Fibroblast of the aortic adventitia (primary cell): ENCODE data around the gene ITGB2. TPM values are rescaled to one million over a fixed set of nuclear protein-coding genes. Genes with fewer than 3 reads are reported as not detected.

Source experiments
- DNase-seq: peaks from one replicate; pipeline ENCODE4 v3.0.0-alpha.2; 2010; ENCODE audit warnings: low read depth
- H3K4me3 ChIP-seq: 2 replicates; pipeline ENCODE4 v1.5.1; 2011; ENCODE audit warnings: low read depth, mild to moderate bottlenecking, control low read depth, low read length, moderate library complexity
- total RNA-seq: library from RNA; depleted of rRNA; stranded (reverse); fragments of >200 nt; gene quantifications from 2 replicates; pipeline ENCODE4 v1.2.3, GENCODE V29; 2012; ENCODE audit warnings: low replicate concordance
- TF ChIP-seq, protein P1 (sequence below): IDR thresholded peaks from 2 replicates; pipeline ENCODE4 v1.5.1; 2011; ENCODE audit warnings: mild to moderate bottlenecking, low read length, control low read depth, inconsistent platforms; ENCODE audit not compliant: insufficient read depth

The ITGB2 gene
- total RNA-seq, 1 donor = 0.09 TPM

DNA sequence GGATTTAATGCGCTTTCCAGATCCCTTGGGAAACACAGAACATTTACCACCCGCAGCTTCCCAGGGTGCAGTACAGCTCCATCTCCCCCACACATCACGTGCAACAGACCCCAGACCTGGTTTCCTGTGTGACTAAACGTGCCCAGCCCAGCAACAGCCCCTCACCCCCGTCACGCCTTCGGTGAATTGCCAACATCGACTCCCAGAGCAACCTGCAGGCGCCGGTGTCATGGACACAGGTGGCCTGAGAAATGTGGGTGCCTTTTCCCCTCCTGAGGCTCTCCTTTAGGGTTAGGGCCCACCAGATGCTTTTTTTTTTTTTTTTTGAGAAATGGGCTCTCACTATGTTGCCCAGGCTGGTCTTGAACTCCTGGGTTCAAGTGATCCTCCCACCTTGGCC, 78.6 kb downstream of the ITGB2 start:
- DNase-seq = no peak
- TF ChIP-seq, protein P1, sequence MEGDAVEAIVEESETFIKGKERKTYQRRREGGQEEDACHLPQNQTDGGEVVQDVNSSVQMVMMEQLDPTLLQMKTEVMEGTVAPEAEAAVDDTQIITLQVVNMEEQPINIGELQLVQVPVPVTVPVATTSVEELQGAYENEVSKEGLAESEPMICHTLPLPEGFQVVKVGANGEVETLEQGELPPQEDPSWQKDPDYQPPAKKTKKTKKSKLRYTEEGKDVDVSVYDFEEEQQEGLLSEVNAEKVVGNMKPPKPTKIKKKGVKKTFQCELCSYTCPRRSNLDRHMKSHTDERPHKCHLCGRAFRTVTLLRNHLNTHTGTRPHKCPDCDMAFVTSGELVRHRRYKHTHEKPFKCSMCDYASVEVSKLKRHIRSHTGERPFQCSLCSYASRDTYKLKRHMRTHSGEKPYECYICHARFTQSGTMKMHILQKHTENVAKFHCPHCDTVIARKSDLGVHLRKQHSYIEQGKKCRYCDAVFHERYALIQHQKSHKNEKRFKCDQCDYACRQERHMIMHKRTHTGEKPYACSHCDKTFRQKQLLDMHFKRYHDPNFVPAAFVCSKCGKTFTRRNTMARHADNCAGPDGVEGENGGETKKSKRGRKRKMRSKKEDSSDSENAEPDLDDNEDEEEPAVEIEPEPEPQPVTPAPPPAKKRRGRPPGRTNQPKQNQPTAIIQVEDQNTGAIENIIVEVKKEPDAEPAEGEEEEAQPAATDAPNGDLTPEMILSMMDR = no peak
- H3K4me3 ChIP-seq = no peak overlapping the region

DNA sequence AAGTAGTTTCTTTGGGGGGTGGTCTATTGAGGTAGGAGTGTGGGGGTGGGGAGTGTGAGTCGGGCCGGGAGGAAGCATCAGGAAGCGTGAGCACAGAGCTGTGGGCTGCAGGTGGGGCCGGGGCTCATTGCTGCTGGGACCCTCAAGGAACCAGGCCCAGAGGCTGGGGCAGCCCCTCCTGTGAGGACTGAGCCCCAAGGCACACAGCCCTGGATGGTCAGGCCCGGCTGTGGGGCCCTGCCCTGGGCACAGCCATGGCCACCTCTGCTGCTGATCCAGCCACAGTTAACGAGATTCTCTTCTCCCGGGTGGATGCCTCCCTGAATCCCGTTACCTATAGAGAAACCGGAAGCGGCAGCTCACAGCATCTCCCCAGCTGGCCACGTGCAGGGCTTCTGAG, 79.9 kb downstream of the ITGB2 start:
- H3K4me3 ChIP-seq = no peak overlapping the region
- TF ChIP-seq, protein P1 = no peak
- no peak for DNase-seq

DNA sequence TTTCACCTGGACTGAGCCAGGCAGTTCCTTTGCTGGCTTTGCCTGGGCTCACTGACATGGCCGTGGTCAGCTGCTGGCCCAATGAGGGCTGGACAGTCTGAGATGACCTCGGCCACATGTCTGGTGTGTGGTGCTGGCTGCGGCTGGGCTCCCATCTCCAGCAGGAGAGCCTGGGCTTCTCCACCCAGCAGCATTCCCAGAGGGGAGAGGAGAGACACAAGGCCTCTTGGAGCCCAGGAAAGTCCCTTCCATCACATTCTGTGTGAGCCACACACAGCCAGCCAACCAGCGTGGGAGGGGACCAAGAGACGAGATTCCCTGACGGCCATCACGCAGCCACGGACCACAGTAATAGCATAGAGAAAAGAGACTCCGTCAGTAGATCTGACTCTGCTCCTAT, 81.7 kb downstream of the ITGB2 start:
- TF ChIP-seq, protein P1 = no peak
- H3K4me3 ChIP-seq = no peak overlapping the region
- DNase-seq = no peak

DNA sequence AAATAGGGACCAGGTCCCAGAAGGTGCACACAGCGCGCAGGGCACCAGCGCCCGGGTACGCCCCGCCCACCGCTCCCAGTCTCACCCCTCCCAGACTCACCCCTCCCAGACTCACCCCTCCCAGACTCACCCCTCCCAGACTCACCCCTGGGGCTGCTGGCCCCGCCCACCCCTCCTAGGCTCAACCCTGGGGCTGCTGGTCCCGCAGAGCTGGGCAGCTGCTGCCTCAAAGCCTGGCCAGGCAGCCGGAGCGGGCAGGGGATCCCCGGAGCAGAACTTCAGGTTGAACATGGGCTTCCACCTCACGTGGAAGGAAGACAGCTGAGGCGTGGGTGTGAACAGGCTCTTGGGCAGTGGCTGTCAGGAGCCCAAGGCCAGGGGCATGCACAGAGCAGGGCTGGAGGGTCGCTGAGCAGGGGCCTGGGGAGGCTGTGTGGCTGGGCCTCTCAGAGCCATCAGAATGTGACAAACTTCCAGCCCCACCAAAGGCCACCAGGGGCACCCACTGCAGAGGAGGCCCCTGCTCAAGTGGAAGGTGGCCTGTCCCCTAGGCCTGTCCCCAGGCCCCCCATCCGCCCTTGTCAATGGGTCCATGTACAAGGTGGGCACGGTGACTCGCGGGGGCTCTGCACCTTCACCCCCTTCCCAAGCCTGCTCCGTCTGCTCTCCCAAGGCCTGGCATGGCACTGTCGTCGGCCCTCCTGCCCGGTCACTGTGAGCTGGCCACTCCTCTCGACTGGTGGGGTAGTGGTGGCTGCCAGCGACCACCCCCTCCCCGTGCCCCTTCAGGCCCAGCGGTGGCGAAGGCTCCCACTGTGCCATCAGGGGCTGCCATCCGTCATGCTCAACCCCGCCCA, 82.4 kb downstream of the ITGB2 start:
- no peak for DNase-seq
- TF ChIP-seq, protein P1 = no peak
- H3K4me3 ChIP-seq = no peak overlapping the region

DNA sequence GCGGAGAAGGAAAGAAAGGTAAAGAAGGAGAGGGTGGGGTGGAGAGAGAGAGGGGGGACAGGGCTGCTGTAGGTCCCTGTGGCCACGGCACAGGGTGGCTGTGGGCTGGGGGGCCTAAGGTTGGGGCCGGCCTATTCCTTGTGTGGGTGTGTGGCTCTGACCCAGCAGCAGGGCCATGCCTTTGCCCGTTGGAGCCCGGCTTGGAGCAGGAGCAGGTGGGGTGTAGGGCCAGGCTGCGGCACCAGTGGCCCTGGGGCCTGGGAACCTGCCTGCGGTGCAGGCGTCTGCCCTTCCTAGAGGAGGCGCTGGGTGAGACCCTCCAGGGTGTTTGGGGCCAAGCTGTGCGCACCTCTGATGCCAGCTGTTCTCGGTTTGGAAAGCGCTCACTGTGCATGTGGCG, 83.2 kb downstream of the ITGB2 start:
- TF ChIP-seq, protein P1 = no peak
- DNase-seq = no peak
- H3K4me3 ChIP-seq = no peak overlapping the region

DNA sequence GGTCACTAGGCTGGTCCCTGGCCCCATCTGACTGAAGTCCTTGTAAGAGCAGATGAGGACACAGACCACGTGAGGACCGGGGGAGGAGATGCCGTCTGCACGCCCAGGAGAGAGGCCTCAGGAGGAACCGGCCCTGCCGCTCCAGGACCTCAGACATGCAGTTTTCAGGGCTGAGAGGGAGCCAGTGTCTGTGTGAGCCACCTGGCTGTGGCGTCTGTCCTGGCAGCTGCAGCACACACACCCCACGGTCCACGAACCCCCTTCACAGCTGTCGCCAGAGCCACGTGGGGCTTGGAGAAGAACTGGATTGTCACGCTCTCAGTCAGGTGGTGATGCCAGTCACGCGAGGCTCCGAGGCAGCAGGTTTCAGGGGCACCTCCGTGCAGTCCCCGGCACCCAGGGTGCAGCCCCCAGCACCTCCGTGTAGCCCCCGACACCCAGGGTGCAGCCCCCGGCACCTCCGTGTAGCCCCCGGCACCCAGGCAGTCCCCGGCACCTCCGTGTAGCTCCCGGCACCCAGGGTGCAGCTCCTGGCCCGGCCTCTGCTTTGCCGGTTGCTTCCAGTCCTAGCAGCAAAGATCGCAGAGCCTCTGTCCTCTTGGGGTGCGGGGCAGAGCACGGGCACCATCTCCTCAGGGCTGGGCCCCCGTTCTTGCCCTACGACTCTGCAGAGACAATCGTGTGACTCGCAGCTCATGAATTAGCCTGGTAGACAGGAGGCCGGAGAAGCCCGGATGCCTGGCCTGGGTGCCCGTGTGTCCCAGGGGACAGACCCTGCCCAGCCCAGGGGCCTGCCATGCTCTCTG, 83.8 kb downstream of the ITGB2 start:
- TF ChIP-seq, protein P1 = no peak
- peak; percentile 25 for DNase-seq
- no peak overlapping the region for H3K4me3 ChIP-seq
